GM12891 (cell line): ENCODE measurements around the gene NKX6-1.

Experiments
- POLR2A ChIP-seq: IDR thresholded peaks from 2 replicates; pipeline ENCODE4 v1.6.1; 2011; ENCODE audit warnings: low read depth, low read length, control low read depth
- POLR2AphosphoS5 ChIP-seq: IDR thresholded peaks from 2 replicates; pipeline ENCODE4 v1.6.1; 2011; ENCODE audit warnings: low read depth, low read length, control low read depth
- TAF1 ChIP-seq: IDR thresholded peaks from 2 replicates; pipeline ENCODE4 v1.6.1; 2011; ENCODE audit warnings: low read depth, low read length, control low read depth

DNA sequence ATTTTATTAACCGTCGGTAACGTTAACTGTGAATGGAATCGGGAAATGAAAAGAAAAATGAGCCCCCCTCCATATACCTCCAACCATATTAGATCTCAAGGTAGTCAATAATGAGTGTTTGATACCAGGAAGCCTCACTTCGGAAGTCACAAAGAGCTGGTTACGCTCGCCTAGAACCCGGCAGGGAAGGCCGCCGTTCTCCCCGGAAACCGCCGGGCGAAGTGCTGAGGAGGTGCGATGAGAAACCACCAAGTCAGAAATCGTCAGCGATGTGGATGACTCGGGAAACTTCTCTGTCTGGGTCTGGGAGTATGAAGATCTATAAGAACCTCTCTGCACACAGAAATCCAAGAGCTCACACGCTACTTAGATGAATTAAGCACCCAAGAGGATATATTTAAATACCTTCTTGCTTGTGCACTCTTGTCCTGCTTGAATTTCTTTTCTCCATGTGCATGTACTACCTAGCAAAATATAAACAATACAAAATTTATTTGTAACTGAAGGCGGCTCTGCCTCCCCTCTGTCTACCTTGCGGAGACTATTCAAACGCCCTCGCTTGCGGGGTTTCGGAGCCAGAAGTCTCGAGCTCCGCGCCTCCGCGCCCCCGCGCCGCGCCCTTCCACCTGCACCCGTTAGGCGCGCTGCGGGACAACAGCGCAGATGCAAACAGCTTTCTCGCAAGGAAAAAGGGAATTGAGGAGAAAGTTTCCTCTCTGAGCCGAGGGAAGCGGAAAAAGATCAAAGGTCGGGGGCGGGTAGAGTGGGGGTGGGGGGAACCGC, 17.8 kb downstream of the NKX6-1 start:
- TF ChIP-seq POLR2AphosphoS5 (no peak), POLR2A (no peak), TAF1 (no peak)
